ENCODE data around the gene RAD51B. TPM values are rescaled to one million over a fixed set of nuclear protein-coding genes. Genes with fewer than 3 reads are reported as not detected.

RAD51B gene
- total and polyA plus RNA-seq, 2 of the 13 experiments (the other 11 are each of a cell fraction or from before 2014, with no cell fraction given): 7.0 to 9.5 TPM

DNA sequence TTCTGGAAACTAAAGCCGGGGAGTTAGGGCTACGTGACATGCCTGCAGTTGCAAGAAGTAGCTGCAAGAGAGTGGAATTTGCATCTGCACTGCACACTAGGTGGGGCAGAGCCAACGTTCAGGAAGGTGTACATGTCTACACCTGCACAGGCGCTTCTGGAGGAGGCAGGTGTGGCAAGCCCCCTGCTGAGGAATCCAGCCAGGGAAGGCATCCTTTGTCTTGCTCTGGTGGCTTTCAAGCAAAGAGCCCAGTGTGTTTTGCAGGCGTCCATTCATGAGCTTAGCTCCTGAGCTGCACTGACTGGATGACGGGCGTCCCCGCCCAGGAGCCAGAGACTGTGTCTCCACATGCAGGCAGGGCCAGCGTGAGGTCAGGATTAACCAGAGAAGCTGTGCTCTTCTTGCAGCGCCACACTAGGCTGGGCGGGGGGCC lies 856.9 kb downstream of the RAD51B start (continued):
- TF ChIP-seq ZNF687 (CRISPR knock-in tag; IDR thresholded peaks at IDR 0.05) (peak; percentile 71), ZNF274 (CRISPR knock-in tag; IDR thresholded peaks at IDR 0.05) (peak; percentile 35; the same call in 1 of the 2 replicates), ZNF768 (CRISPR knock-in tag; IDR thresholded peaks at IDR 0.05) (peak; percentile 85; the same call in 1 of the 2 replicates), ETS1 (CRISPR knock-in tag; IDR thresholded peaks at IDR 0.05) (no peak), DPF2 (CRISPR knock-in tag; IDR thresholded peaks at IDR 0.05; ENCODE audit: borderline replicate concordance, low read depth) (no peak), SKI (IDR thresholded peaks at IDR 0.05; ENCODE audit: partially characterized antibody) (no peak), ZBTB7B (CRISPR knock-in tag; IDR thresholded peaks at IDR 0.05) (no peak), ZMYM4 (CRISPR knock-in tag; IDR thresholded peaks at IDR 0.05) (peak; percentile 58; the same call in 1 of the 2 replicates), ZEB1 (IDR thresholded peaks at IDR 0.05; ENCODE audit: insufficient replicate concordance, low read depth) (peak; percentile 33), TEAD3 (CRISPR knock-in tag; optimal IDR thresholded peaks at IDR 0.05; ENCODE audit: borderline replicate concordance) (peak; percentile 9), ZNF292 (CRISPR knock-in tag; IDR thresholded peaks at IDR 0.05; ENCODE audit: borderline replicate concordance, low read depth) (0 out of 2 replicates have a peak, but pooled peaks have one; percentile 42), ZNF121 (CRISPR knock-in tag; IDR thresholded peaks at IDR 0.05) (no peak), ZNF441 (CRISPR knock-in tag; IDR thresholded peaks at IDR 0.05; ENCODE audit: borderline replicate concordance) (peak; percentile 43; the same call in 1 of the 2 replicates), ZNF430 (CRISPR knock-in tag; IDR thresholded peaks at IDR 0.05) (0 out of 2 replicates have a peak, but pooled peaks have one; percentile 35), NONO (IDR thresholded peaks at IDR 0.05) (no peak), NONO (CRISPR knock-in tag; conservative IDR thresholded peaks at IDR 0.05) (no peak)
- TF ChIP-seq, protein P1, sequence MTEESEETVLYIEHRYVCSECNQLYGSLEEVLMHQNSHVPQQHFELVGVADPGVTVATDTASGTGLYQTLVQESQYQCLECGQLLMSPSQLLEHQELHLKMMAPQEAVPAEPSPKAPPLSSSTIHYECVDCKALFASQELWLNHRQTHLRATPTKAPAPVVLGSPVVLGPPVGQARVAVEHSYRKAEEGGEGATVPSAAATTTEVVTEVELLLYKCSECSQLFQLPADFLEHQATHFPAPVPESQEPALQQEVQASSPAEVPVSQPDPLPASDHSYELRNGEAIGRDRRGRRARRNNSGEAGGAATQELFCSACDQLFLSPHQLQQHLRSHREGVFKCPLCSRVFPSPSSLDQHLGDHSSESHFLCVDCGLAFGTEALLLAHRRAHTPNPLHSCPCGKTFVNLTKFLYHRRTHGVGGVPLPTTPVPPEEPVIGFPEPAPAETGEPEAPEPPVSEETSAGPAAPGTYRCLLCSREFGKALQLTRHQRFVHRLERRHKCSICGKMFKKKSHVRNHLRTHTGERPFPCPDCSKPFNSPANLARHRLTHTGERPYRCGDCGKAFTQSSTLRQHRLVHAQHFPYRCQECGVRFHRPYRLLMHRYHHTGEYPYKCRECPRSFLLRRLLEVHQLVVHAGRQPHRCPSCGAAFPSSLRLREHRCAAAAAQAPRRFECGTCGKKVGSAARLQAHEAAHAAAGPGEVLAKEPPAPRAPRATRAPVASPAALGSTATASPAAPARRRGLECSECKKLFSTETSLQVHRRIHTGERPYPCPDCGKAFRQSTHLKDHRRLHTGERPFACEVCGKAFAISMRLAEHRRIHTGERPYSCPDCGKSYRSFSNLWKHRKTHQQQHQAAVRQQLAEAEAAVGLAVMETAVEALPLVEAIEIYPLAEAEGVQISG (CRISPR knock-in tag; IDR thresholded peaks at IDR 0.05): peak; percentile 68
- TF ChIP-seq, protein P2, sequence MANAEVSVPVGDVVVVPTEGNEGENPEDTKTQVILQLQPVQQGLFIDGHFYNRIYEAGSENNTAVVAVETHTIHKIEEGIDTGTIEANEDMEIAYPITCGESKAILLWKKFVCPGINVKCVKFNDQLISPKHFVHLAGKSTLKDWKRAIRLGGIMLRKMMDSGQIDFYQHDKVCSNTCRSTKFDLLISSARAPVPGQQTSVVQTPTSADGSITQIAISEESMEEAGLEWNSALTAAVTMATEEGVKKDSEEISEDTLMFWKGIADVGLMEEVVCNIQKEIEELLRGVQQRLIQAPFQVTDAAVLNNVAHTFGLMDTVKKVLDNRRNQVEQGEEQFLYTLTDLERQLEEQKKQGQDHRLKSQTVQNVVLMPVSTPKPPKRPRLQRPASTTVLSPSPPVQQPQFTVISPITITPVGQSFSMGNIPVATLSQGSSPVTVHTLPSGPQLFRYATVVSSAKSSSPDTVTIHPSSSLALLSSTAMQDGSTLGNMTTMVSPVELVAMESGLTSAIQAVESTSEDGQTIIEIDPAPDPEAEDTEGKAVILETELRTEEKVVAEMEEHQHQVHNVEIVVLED (CRISPR knock-in tag; IDR thresholded peaks at IDR 0.05; ENCODE audit: borderline replicate concordance): no peak
- TF ChIP-seq, protein P3, sequence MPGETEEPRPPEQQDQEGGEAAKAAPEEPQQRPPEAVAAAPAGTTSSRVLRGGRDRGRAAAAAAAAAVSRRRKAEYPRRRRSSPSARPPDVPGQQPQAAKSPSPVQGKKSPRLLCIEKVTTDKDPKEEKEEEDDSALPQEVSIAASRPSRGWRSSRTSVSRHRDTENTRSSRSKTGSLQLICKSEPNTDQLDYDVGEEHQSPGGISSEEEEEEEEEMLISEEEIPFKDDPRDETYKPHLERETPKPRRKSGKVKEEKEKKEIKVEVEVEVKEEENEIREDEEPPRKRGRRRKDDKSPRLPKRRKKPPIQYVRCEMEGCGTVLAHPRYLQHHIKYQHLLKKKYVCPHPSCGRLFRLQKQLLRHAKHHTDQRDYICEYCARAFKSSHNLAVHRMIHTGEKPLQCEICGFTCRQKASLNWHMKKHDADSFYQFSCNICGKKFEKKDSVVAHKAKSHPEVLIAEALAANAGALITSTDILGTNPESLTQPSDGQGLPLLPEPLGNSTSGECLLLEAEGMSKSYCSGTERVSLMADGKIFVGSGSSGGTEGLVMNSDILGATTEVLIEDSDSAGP (CRISPR knock-in tag; IDR thresholded peaks at IDR 0.05; ENCODE audit: borderline replicate concordance): 0 out of 2 replicates have a peak, but pooled peaks have one; percentile 26

Data from HepG2 (cell line).